LHCN-M2 (cell line): Measurements from ENCODE around the gene CPNE1. TPM values are rescaled to one million over a fixed set of nuclear protein-coding genes. Genes with fewer than 3 reads are reported as not detected.

Experiments
- DNase-seq: peaks from one replicate; pipeline ENCODE4 v3.0.0-alpha.2; 2012; ENCODE audit warnings: low read depth
- total RNA-seq: library from RNA; depleted of rRNA; stranded (reverse); fragments of >200 nt; gene quantifications from 2 replicates; pipeline ENCODE4 v1.2.3, GENCODE V29; 2014

Gene CPNE1
- total RNA-seq, 1 experiment from 2014 or later = 168 TPM

- DNase-seq = no peak
Measured at GRCh38 chr20:35600176-35600992, 64.3 kb downstream of the CPNE1 start.

- no peak for DNase-seq
Measured at GRCh38 chr20:35599776-35600120, 65.0 kb downstream of the CPNE1 start.

GRCh38 chr20:35598899-35599775 is 65.6 kb downstream of the CPNE1 start:
- DNase-seq = no peak

- no peak for DNase-seq
Measured at GRCh38 chr20:35598476-35598875, 66.2 kb downstream of the CPNE1 start.

GRCh38 chr20:35597186-35597585 is 67.5 kb downstream of the CPNE1 start:
- DNase-seq = no peak

- DNase-seq = no peak
Measured at GRCh38 chr20:35595901-35596300, 68.8 kb downstream of the CPNE1 start.

GRCh38 chr20:35595456-35595855 is 69.2 kb downstream of the CPNE1 start:
- DNase-seq = no peak

- no peak for DNase-seq
Measured at GRCh38 chr20:35592339-35592974, 72.2 kb downstream of the CPNE1 start.

- no peak for DNase-seq
Measured at GRCh38 chr20:35588397-35588796, 76.3 kb downstream of the CPNE1 start.

GRCh38 chr20:35587436-35587835 is 77.3 kb downstream of the CPNE1 start:
- no peak for DNase-seq

- no peak for DNase-seq
Measured at GRCh38 chr20:35586751-35587425, 77.8 kb downstream of the CPNE1 start.

- no peak for DNase-seq
Measured at GRCh38 chr20:35583636-35584560, 80.8 kb downstream of the CPNE1 start.

GRCh38 chr20:35582741-35583404 is 81.8 kb downstream of the CPNE1 start:
- no peak for DNase-seq

GRCh38 chr20:35582131-35582530 is 82.6 kb downstream of the CPNE1 start:
- DNase-seq = no peak

GRCh38 chr20:35579196-35579595 is 85.5 kb downstream of the CPNE1 start:
- DNase-seq = no peak

GRCh38 chr20:35578469-35578868 is 86.2 kb downstream of the CPNE1 start:
- DNase-seq = no peak

GRCh38 chr20:35576816-35577215 is 87.9 kb downstream of the CPNE1 start:
- no peak for DNase-seq
